G401 (cell line): Measurements from ENCODE around the gene CTBP2. TPM values are rescaled to one million over a fixed set of nuclear protein-coding genes. Genes with fewer than 3 reads are reported as not detected.

Source experiments
- DNase-seq: peaks from one replicate; pipeline ENCODE4 v3.0.0-alpha.2; 2015; ENCODE audit warnings: low spot score
- in situ Hi-C: cut with HindIII; loops from 2 replicates; pipeline ENCODE4 v1.10.0; 2016; ENCODE audit warnings: low sequenced_read_pairs, mixed read lengths
- total RNA-seq: library from RNA; depleted of rRNA; stranded (reverse); fragments of >200 nt; shearing (Covaris generic); gene quantifications from 2 replicates; pipeline ENCODE4 v1.2.3, GENCODE V29; 2014

Gene CTBP2
- total RNA-seq, 1 experiment from 2014 or later, result 98.5 TPM

GRCh38 chr10:125149036-125149679, 11.2 kb downstream of the CTBP2 start:
- peak; percentile 78 for DNase-seq
- in situ Hi-C loops, result no loop called here

- DNase-seq, result no peak
- in situ Hi-C loops, result no loop called here
Observed at GRCh38 chr10:125148528-125148927, 11.8 kb downstream of the CTBP2 start.

- in situ Hi-C loops, result no loop called here
- DNase-seq, result no peak
Observed at GRCh38 chr10:125147971-125148439, 12.4 kb downstream of the CTBP2 start.

GRCh38 chr10:125146791-125147579, 13.4 kb downstream of the CTBP2 start:
- in situ Hi-C loops, result no loop called here
- no peak for DNase-seq

- in situ Hi-C loops, result no loop called here
- DNase-seq, result no peak
Observed at GRCh38 chr10:125145636-125146035, 14.7 kb downstream of the CTBP2 start.

- DNase-seq, result no peak
- in situ Hi-C loops, result no loop called here
Observed at GRCh38 chr10:125144693-125145623, 15.4 kb downstream of the CTBP2 start.

- no peak for DNase-seq
- in situ Hi-C loops, result no loop called here
Observed at GRCh38 chr10:125144206-125144605, 16.2 kb downstream of the CTBP2 start.

GRCh38 chr10:125142946-125143345, 17.4 kb downstream of the CTBP2 start:
- no peak for DNase-seq
- in situ Hi-C loops, result no loop called here

- in situ Hi-C loops, result no loop called here
- peak; percentile 69 for DNase-seq
Observed at GRCh38 chr10:125141860-125142484, 18.4 kb downstream of the CTBP2 start.

GRCh38 chr10:125141150-125141859, 19.1 kb downstream of the CTBP2 start:
- DNase-seq, result no peak
- in situ Hi-C loops, result no loop called here

- in situ Hi-C loops, result no loop called here
- no peak for DNase-seq
Observed at GRCh38 chr10:125140151-125140550, 20.2 kb downstream of the CTBP2 start.

GRCh38 chr10:125137601-125138438, 22.5 kb downstream of the CTBP2 start:
- in situ Hi-C loops, result no loop called here
- DNase-seq, result peak; percentile 74

- in situ Hi-C loops, result no loop called here
- no peak for DNase-seq
Observed at GRCh38 chr10:125136087-125136486, 24.3 kb downstream of the CTBP2 start.

GRCh38 chr10:125135771-125136035, 24.7 kb downstream of the CTBP2 start:
- no peak for DNase-seq
- in situ Hi-C loops, result no loop called here

GRCh38 chr10:125134916-125135770, 25.2 kb downstream of the CTBP2 start:
- DNase-seq, result no peak
- in situ Hi-C loops, result no loop called here

GRCh38 chr10:125134483-125134848, 25.9 kb downstream of the CTBP2 start:
- no peak for DNase-seq
- in situ Hi-C loops, result no loop called here
